Sciatic nerve (tissue), 2 donors: ENCODE data around the gene MALL. TPM values are rescaled to one million over a fixed set of nuclear protein-coding genes. Genes with fewer than 3 reads are reported as not detected.
"Not testable (repeated sequence)": the region's sequence is repeated elsewhere in the genome, so short reads cannot be mapped to it uniquely, and the experiment has no call there.

Experiments
- ATAC-seq: fragments of 200-7000 bp; cut with Tn5 transposase; one replicate; pipeline ENCODE4 v1.9.1; 2020; ENCODE audit warnings: mild to moderate bottlenecking, moderate library complexity
- DNase-seq: peaks from one replicate; pipeline ENCODE4 v3.0.0-alpha.2; 2020; ENCODE audit warnings: low spot score
- intact Hi-C: fragments of 100-400 bp; cut with DNase I; formaldehyde crosslinking; loops from one replicate; pipeline ENCODE4 v1.14.2; 2022
- total RNA-seq: library from RNA; stranded (reverse); fragmentation: NEBNext Ultra II Directional; extraction: Animal tissue kit (Norgen Biotek cat#: 25700); gene quantifications from one replicate; pipeline ENCODE4 v1.2.1, GENCODE V29; 2021
- donor health status: DM: no; HTN: no; CAD: no.
- donor health status: DM: no; HTN: no; CAD: no.

MALL gene
- total RNA-seq, 1 donor from 2014 or later: 24.1 TPM

- intact Hi-C loops, DNase-seq, ATAC-seq: not testable (repeated sequence)
These were observed 55.8 kb downstream of the MALL start for GRCh38 chr2:110059694-110060358.

GRCh38 chr2:110059009-110059693 is 56.5 kb downstream of the MALL start:
- intact Hi-C loops, DNase-seq, ATAC-seq: not testable (repeated sequence)

GRCh38 chr2:110058034-110058433 is 57.6 kb downstream of the MALL start:
- intact Hi-C loops, DNase-seq, ATAC-seq: not testable (repeated sequence)

GRCh38 chr2:110055819-110056408 is 59.7 kb downstream of the MALL start:
- intact Hi-C loops, DNase-seq, ATAC-seq: not testable (repeated sequence)

GRCh38 chr2:110054521-110055407 is 60.9 kb downstream of the MALL start:
- intact Hi-C loops, DNase-seq: not testable (repeated sequence)
- ATAC-seq: peak; percentile 95

GRCh38 chr2:110053688-110054087 is 61.9 kb downstream of the MALL start:
- intact Hi-C loops, DNase-seq, ATAC-seq: not testable (repeated sequence)

GRCh38 chr2:110052166-110052565 is 63.5 kb downstream of the MALL start:
- DNase-seq, intact Hi-C loops, ATAC-seq: not testable (repeated sequence)

- ATAC-seq: not testable (repeated sequence)
These were observed 65.4 kb downstream of the MALL start for GRCh38 chr2:110050222-110050621.

GRCh38 chr2:110049769-110050168 is 65.9 kb downstream of the MALL start:
- intact Hi-C loops, DNase-seq, ATAC-seq: not testable (repeated sequence)

More at GRCh38 chr2:110050222-110050621, 65.4 kb downstream of the MALL start:
- intact Hi-C loops, DNase-seq: not testable (repeated sequence)

GRCh38 chr2:110048255-110049197 is 67.1 kb downstream of the MALL start:
- DNase-seq, intact Hi-C loops: not testable (repeated sequence)
- ATAC-seq: peak; percentile 11

GRCh38 chr2:110047225-110047624 is 68.4 kb downstream of the MALL start:
- DNase-seq, ATAC-seq, intact Hi-C loops: not testable (repeated sequence)

GRCh38 chr2:110041941-110042660 is 73.5 kb downstream of the MALL start:
- ATAC-seq, intact Hi-C loops: not testable (repeated sequence)

GRCh38 chr2:110037336-110037735 is 78.3 kb downstream of the MALL start:
- ATAC-seq, intact Hi-C loops, DNase-seq: not testable (repeated sequence)

More at GRCh38 chr2:110041941-110042660, 73.5 kb downstream of the MALL start:
- not testable (repeated sequence) for DNase-seq

GRCh38 chr2:110035384-110035783 is 80.2 kb downstream of the MALL start:
- DNase-seq, intact Hi-C loops, ATAC-seq: not testable (repeated sequence)

- DNase-seq, intact Hi-C loops, ATAC-seq: not testable (repeated sequence)
These were observed 80.7 kb downstream of the MALL start for GRCh38 chr2:110034935-110035334.
